IPS DF 19.7 (cell line): ENCODE results near the gene KRTAP10-11.
"Not testable (repeated sequence)": the region's sequence is repeated elsewhere in the genome, so short reads cannot be mapped to it uniquely, and the experiment has no call there.

Source experiments
- DNase-seq: peaks from one replicate; pipeline ENCODE4 v3.0.0-alpha.2; 2013; ENCODE audit warnings: low read depth, low spot score

Gene KRTAP10-11

GRCh38 chr21:44614961-44615391, 31.2 kb upstream of the KRTAP10-11 start:
- DNase-seq = no peak

- no peak for DNase-seq
These were observed 30.7 kb upstream of the KRTAP10-11 start for GRCh38 chr21:44615466-44615865.

GRCh38 chr21:44615911-44616590, 30.2 kb upstream of the KRTAP10-11 start:
- DNase-seq = no peak

- no peak for DNase-seq
These were observed 29.7 kb upstream of the KRTAP10-11 start for GRCh38 chr21:44616591-44616926.

GRCh38 chr21:44617071-44617501, 29.1 kb upstream of the KRTAP10-11 start:
- no peak for DNase-seq

- no peak for DNase-seq
These were observed 27.7 kb upstream of the KRTAP10-11 start for GRCh38 chr21:44618504-44618903.

GRCh38 chr21:44618909-44619308, 27.3 kb upstream of the KRTAP10-11 start:
- no peak for DNase-seq

GRCh38 chr21:44619886-44620285, 26.3 kb upstream of the KRTAP10-11 start:
- no peak for DNase-seq

- DNase-seq = no peak
These were observed 22.6 kb upstream of the KRTAP10-11 start for GRCh38 chr21:44623575-44623974.

GRCh38 chr21:44625756-44626155, 20.5 kb upstream of the KRTAP10-11 start:
- no peak for DNase-seq

- no peak for DNase-seq
These were observed 20.0 kb upstream of the KRTAP10-11 start for GRCh38 chr21:44626262-44626661.

GRCh38 chr21:44626673-44627143, 19.5 kb upstream of the KRTAP10-11 start, which contains the start of gene KRTAP10-9:
Gene KRTAP10-9 (plus strand): TSS chr21:44627093. CDS start chr21:44627172, 79 bp downstream.
- DNase-seq = no peak

GRCh38 chr21:44627181-44627822, 18.9 kb upstream of the KRTAP10-11 start:
- not testable (repeated sequence) for DNase-seq

GRCh38 chr21:44627831-44628233, 18.4 kb upstream of the KRTAP10-11 start:
- DNase-seq = not testable (repeated sequence)

- DNase-seq = no peak
These were observed 17.4 kb upstream of the KRTAP10-11 start for GRCh38 chr21:44628707-44629391.

GRCh38 chr21:44630440-44630839, 15.8 kb upstream of the KRTAP10-11 start:
- DNase-seq = no peak

GRCh38 chr21:44632067-44632466, 14.1 kb upstream of the KRTAP10-11 start:
- no peak for DNase-seq

- DNase-seq = no peak
These were observed 9.8 kb upstream of the KRTAP10-11 start for GRCh38 chr21:44636209-44637017.

GRCh38 chr21:44637018-44637850, 9.0 kb upstream of the KRTAP10-11 start, which contains the start of gene KRTAP10-10:
Gene KRTAP10-10 (plus strand): TSS chr21:44637356. CDS start chr21:44637418, 62 bp downstream.
- no peak for DNase-seq

GRCh38 chr21:44637851-44638348, 8.3 kb upstream of the KRTAP10-11 start:
- not testable (repeated sequence) for DNase-seq
